Midbrain (tissue), 1 donor: ENCODE data around the gene EPHA3.

Source experiments
- DNase-seq: peaks from one replicate; lab custom pipeline; 2025; lab: John Stamatoyannopoulos, UW

EPHA3 gene

GRCh38 chr3:89107461-89108290 lies at the start of gene EPHA3:
EPHA3 (plus strand) TSS chr3:89107621; CDS start chr3:89107749, 128 bp downstream.
- DNase-seq = peak; percentile 61

GRCh38 chr3:89058371-89058770 lies 49.0 kb upstream of the EPHA3 start:
- no peak for DNase-seq

GRCh38 chr3:89059211-89059925 lies 48.1 kb upstream of the EPHA3 start:
- no peak for DNase-seq

- no peak for DNase-seq
Observed at GRCh38 chr3:89061259-89061658, 46.2 kb upstream of the EPHA3 start.

GRCh38 chr3:89067736-89068135 lies 39.7 kb upstream of the EPHA3 start:
- DNase-seq = no peak

- no peak for DNase-seq
Observed at GRCh38 chr3:89072642-89073041, 34.8 kb upstream of the EPHA3 start.

- no peak for DNase-seq
Observed at GRCh38 chr3:89079944-89080343, 27.5 kb upstream of the EPHA3 start.

GRCh38 chr3:89087851-89088250 lies 19.6 kb upstream of the EPHA3 start:
- no peak for DNase-seq

GRCh38 chr3:89098173-89098572 lies 9.2 kb upstream of the EPHA3 start:
- no peak for DNase-seq

GRCh38 chr3:89098964-89099585 lies 8.3 kb upstream of the EPHA3 start:
- DNase-seq = peak; percentile 20

GRCh38 chr3:89101251-89101650 lies 6.2 kb upstream of the EPHA3 start:
- DNase-seq = no peak

- DNase-seq = no peak
Observed at GRCh38 chr3:89101921-89102320, 5.5 kb upstream of the EPHA3 start.

GRCh38 chr3:89104499-89104898 lies 2.9 kb upstream of the EPHA3 start:
- DNase-seq = no peak

GRCh38 chr3:89105503-89105902 lies 1.9 kb upstream of the EPHA3 start:
- DNase-seq = no peak

- peak; percentile 7 for DNase-seq
Observed at GRCh38 chr3:89108291-89108550, 800 bp downstream of the EPHA3 start.

- DNase-seq = no peak
Observed at GRCh38 chr3:89113344-89113743, 5.9 kb downstream of the EPHA3 start.

GRCh38 chr3:89113893-89114840 lies 6.7 kb downstream of the EPHA3 start:
- peak; percentile 74 for DNase-seq

GRCh38 chr3:89114841-89115223 lies 7.4 kb downstream of the EPHA3 start:
- DNase-seq = no peak

GRCh38 chr3:89116476-89116875 lies 9.1 kb downstream of the EPHA3 start:
- DNase-seq = no peak

- DNase-seq = no peak
Observed at GRCh38 chr3:89138048-89138447, 30.6 kb downstream of the EPHA3 start.

GRCh38 chr3:89139870-89140269 lies 32.4 kb downstream of the EPHA3 start:
- no peak for DNase-seq

GRCh38 chr3:89144080-89144479 lies 36.7 kb downstream of the EPHA3 start:
- no peak for DNase-seq
